Astrocyte of the cerebellum (primary cell): Measurements from ENCODE around the gene IGF2.

ENCODE experiments used
- DNase-seq: peaks from one replicate; pipeline ENCODE4 v3.0.0-alpha.2; 2011; ENCODE audit warnings: low read depth
- H3K4me3 ChIP-seq: 2 replicates; pipeline ENCODE4 v1.5.1; 2011; ENCODE audit warnings: mild to moderate bottlenecking, low read depth, low read length, moderate library complexity
- in situ Hi-C: cut with HindIII; loops from 2 replicates; pipeline ENCODE4 v1.10.0; 2017; ENCODE audit warnings: low sequenced_read_pairs
- TF ChIP-seq, protein P1 (sequence below): IDR thresholded peaks from 2 replicates; pipeline ENCODE4 v1.5.1; 2012; ENCODE audit warnings: low read length, low read depth, moderate library complexity, mild to moderate bottlenecking; ENCODE audit errors: missing control alignments

The IGF2 gene

DNA sequence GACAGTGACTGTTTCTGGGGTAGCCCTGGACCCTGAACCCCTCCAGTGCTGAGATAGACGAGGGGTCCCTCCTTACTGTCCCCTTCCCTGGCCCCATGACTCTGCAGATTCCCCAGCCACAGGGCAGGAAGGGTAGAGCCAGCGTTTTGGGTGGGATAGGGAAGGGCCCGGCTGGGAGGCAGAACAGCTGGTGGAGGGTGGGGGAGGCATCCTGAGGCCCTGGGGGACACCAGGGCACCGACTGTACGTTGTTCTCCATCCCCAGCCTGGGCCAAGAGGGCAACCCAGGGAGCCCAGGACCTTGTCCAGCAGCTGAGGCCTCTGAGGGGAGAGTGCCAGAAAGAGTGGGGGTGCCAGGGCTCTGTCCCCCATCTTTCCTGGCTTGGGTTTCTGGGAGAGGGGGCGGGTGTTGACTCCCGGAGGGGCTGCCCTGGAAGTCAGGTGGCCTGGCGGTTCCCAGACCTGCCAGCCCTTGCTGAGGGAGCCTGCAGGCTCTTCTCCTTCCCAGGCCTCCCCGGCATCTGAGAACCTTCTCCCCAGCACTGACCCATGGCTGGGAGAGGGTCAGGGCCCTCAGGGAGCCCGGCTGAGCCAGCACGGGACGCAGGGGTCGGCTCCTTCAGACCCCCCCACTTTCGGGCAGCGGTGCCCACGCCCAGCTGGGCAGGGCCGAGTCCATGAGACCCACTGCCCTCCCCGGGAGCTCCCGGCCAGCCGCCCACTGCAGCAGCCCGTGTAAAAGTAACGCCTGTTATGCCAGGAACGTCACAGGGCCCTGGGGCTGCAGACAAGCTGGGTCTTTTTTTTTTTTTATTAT lies 30.3 kb downstream of the IGF2 start:
- in situ Hi-C loops: no loop called here
- H3K4me3 ChIP-seq: no peak overlapping the region
- DNase-seq: no peak
- TF ChIP-seq, protein P1, sequence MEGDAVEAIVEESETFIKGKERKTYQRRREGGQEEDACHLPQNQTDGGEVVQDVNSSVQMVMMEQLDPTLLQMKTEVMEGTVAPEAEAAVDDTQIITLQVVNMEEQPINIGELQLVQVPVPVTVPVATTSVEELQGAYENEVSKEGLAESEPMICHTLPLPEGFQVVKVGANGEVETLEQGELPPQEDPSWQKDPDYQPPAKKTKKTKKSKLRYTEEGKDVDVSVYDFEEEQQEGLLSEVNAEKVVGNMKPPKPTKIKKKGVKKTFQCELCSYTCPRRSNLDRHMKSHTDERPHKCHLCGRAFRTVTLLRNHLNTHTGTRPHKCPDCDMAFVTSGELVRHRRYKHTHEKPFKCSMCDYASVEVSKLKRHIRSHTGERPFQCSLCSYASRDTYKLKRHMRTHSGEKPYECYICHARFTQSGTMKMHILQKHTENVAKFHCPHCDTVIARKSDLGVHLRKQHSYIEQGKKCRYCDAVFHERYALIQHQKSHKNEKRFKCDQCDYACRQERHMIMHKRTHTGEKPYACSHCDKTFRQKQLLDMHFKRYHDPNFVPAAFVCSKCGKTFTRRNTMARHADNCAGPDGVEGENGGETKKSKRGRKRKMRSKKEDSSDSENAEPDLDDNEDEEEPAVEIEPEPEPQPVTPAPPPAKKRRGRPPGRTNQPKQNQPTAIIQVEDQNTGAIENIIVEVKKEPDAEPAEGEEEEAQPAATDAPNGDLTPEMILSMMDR: no peak

- no peak overlapping the region for H3K4me3 ChIP-seq
- TF ChIP-seq, protein P1: no peak
- no peak for DNase-seq
- in situ Hi-C loops: no loop called here
These were observed 31.1 kb downstream of the IGF2 start for GRCh38 chr11:2107941-2108630.

DNA sequence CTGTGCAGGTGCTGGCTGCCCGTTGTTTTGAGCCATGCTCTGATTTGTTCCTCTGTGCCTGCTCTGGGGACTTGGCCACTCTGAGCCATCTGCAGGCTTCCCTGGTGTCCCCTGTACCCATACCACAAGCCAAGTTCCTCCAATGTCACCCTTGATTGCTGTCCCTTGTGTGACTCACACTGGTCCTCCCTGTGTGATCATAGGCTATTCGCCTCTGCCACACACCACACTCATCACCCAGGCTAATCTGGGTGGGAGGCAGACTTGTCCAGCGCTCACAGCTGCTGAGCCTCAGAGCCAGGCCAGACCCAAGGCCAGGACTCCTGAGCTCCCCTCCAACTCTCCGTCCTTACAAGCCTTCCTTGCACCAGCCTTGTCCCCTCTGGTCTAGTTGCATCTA lies 31.7 kb downstream of the IGF2 start:
- DNase-seq: no peak
- TF ChIP-seq, protein P1: no peak
- H3K4me3 ChIP-seq: no peak overlapping the region
- in situ Hi-C loops: no loop called here

DNA sequence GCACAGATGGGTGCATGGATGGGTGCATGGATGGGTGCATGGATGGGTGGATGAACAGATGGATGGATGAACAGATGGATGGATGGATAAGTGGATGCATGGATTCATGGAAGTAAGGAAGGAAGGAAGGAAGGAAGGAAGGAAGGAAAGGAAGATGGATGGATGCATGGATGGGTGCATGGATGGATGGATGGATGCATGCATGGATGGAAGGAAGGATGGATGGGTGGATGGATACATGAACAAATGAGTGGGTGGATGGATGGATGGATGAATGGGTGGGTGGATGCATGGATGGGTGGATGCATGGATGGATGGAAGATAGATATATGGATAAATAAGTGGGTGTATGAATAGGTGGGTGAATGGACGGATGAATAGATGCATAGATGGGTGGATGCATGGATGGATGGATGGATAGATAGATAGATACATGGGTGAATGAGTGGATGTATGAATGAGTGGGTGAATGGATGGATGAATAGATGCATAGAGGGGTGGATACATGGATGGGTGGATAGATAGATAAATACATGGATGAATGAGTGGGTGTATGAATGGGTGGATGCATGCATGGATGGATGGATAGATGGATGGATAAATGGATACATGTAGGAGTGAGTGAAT lies 32.5 kb downstream of the IGF2 start:
- no peak overlapping the region for H3K4me3 ChIP-seq
- in situ Hi-C loops: no loop called here
- TF ChIP-seq, protein P1: no peak
- DNase-seq: no peak

DNA sequence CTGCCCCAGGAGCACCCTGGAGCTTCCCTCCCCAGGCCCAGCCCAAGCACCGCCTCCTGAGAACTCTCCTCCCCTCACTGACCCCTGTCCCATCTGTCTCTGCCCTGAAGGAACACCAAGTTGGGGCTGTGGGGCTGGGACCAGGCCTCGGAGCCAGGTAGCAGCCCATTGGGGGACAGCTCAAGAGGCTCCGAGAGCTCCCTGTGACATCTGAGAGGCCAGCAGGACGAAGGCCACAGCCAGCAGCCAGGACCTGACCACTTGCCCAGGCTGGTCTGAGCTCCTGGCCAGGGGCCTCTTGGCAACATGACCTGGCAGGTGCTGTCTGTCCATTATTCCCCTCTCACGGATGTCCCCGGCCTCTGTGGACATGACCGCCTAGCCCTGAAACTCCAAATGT lies 33.7 kb downstream of the IGF2 start:
- in situ Hi-C loops: no loop called here
- TF ChIP-seq, protein P1: no peak
- H3K4me3 ChIP-seq: no peak overlapping the region
- no peak for DNase-seq

DNA sequence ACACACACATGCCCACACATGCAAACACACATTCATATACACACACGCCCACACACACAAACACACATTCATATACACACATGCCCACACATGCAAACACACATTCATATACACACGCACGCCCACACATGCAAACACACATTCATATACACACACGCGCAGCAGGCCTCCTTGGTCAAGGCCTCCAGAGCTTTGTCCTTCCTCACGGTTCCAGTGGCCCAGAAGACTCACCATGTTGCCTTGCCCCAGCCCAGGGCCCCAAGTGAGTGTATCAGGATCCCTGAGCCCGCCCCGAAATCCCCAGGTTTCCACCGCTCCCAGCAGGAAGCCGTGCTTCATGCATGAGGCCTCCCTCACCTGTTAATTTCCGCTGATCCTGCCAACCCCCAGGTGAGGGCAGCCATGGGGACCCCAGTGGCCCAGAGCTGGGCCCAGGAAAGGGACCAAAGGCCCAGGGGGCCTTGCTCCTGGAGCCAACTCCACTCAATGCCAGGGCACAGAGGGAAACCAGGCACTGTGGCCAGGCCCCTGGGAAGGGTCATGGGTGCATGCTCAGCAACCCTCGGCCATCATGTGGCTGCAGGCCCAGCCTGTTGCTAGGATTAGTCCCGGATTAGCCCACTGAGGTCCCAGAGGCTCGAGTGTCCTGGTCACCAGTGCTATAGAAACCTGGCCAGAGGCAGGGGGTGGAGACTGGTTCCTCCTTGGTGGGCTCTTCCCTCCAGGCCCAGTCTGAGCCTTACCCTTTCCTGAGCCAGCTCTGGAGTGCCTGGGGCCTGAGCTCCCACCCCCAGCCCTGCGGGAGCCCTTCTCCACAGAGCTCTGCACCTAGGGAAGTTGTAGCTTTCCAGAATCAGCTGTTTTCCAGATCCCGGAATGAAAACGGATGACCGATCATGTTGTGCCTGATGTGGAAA lies 34.4 kb downstream of the IGF2 start:
- DNase-seq: no peak
- TF ChIP-seq, protein P1: no peak
- in situ Hi-C loops: loop anchor here (5.0 kb wide), 1 partner anchor 38 kb away; no protein-coding TSS in a partner anchor
- no peak overlapping the region for H3K4me3 ChIP-seq
